DOHH2 (cell line): ENCODE measurements around the gene OLFM4.

Source experiments
- EZH2phosphoT487 ChIP-seq: fragments of 200-600 bp; sonication (generic); IDR thresholded peaks from 2 replicates; pipeline ENCODE4 v1.6.1; 2017; ENCODE audit warnings: borderline replicate concordance, mild to moderate bottlenecking, antibody characterized with exemption, low read length, moderate library complexity, mixed read lengths
- TF ChIP-seq, protein P1 (sequence below): fragments of 200-600 bp; sonication (generic); IDR thresholded peaks from one replicate; pipeline ENCODE4 v1.5.1; 2014; ENCODE audit warnings: antibody characterized with exemption, mild to moderate bottlenecking, low read depth, low read length; ENCODE audit not compliant: poor library complexity, severe bottlenecking

DNA sequence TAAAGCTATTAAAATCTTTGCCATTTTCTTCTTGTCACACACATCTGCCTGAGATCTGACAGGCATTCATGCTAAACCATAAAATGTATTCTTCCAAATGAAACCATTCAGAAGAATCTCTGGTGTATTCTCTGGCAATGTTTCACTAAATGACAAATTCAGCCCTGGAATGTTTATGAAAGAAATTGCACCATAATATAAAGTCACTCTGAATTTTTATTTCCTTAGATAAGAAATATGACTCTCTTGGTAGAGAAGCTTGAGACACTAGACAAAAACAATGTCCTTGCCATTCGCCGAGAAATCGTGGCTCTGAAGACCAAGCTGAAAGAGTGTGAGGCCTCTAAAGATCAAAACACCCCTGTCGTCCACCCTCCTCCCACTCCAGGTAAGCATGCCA lies 14.3 kb downstream of the OLFM4 start:
- TF ChIP-seq, protein P1, sequence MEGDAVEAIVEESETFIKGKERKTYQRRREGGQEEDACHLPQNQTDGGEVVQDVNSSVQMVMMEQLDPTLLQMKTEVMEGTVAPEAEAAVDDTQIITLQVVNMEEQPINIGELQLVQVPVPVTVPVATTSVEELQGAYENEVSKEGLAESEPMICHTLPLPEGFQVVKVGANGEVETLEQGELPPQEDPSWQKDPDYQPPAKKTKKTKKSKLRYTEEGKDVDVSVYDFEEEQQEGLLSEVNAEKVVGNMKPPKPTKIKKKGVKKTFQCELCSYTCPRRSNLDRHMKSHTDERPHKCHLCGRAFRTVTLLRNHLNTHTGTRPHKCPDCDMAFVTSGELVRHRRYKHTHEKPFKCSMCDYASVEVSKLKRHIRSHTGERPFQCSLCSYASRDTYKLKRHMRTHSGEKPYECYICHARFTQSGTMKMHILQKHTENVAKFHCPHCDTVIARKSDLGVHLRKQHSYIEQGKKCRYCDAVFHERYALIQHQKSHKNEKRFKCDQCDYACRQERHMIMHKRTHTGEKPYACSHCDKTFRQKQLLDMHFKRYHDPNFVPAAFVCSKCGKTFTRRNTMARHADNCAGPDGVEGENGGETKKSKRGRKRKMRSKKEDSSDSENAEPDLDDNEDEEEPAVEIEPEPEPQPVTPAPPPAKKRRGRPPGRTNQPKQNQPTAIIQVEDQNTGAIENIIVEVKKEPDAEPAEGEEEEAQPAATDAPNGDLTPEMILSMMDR, result no peak
- no peak for TF ChIP-seq EZH2phosphoT487
